K562 (cell line): ENCODE data around the gene MOB4.

Experiments
- POLR2AphosphoS5 ChIP-seq: IDR thresholded peaks from 2 replicates; pipeline ENCODE4 v1.6.1; 2011; ENCODE audit warnings: mild to moderate bottlenecking, low read depth, low read length, moderate library complexity; ENCODE audit not compliant: control insufficient read depth, insufficient read depth
- XRCC5 ChIP-seq: fragments of 200-400 bp; formaldehyde crosslinking; IDR thresholded peaks from 2 replicates; pipeline ENCODE4 v1.6.1; 2017; ENCODE audit warnings: low read depth, mild to moderate bottlenecking, low read length

DNA sequence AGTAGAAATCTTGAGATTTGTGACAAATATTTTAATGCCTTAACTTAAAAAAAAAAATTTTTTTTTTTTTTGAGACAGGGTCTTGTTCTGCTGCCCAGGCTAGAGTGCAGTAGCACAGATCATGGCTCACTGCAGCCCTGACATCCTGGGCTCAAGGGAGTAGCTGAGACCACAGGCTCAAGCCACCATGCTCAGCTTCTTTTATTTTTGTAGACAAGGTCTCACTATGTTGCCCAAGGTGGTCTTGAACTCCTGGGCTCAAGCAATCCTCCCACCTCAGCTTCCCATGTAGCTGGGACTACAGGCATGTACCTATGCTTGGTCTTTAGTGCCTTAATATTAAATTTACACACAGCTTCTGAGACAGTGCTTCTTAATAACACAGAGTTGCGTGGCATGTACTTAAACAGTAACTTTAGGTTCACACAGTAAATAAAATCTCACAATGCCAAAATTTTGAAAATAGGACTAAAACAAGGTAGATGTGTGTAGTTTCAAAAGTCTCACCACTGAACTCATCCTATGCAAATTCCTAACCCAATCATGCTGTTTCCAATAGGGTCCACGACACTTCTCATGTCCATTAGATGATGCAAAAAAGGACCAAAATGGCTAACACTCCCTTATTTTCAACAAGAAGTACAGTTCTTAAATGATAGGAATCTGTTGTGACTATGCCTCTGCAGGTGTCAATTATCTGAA lies 20.3 kb upstream of the MOB4 start:
- no peak for TF ChIP-seq XRCC5
- TF ChIP-seq POLR2AphosphoS5, result no peak
